AG08396 (cell line): ENCODE results near the gene SIPA1.
"Not testable (repeated sequence)": the region's sequence is repeated elsewhere in the genome, so short reads cannot be mapped to it uniquely, and the experiment has no call there.

Experiments
- DNase-seq: peaks from one replicate; pipeline ENCODE4 v3.0.0; 2012; ENCODE audit warnings: low spot score, mixed read lengths

SIPA1 gene

GRCh38 chr11:65645710-65646109 lies 7.8 kb downstream of the SIPA1 start:
- peak; percentile 52 for DNase-seq

- DNase-seq: no peak
Observed at GRCh38 chr11:65646288-65646957, 8.5 kb downstream of the SIPA1 start.

- DNase-seq: no peak
Observed at GRCh38 chr11:65646958-65647701, 9.2 kb downstream of the SIPA1 start.

GRCh38 chr11:65648997-65649493 lies 11.1 kb downstream of the SIPA1 start:
- no peak for DNase-seq

GRCh38 chr11:65649656-65650546 lies 12.0 kb downstream of the SIPA1 start:
- no peak for DNase-seq

- DNase-seq: no peak
Observed at GRCh38 chr11:65650547-65651338, 12.8 kb downstream of the SIPA1 start.

- no peak for DNase-seq
Observed at GRCh38 chr11:65651339-65651588, 13.4 kb downstream of the SIPA1 start.

GRCh38 chr11:65651589-65652510 lies 13.9 kb downstream of the SIPA1 start:
- DNase-seq: peak; percentile 75

GRCh38 chr11:65652511-65653228 lies 14.8 kb downstream of the SIPA1 start:
- peak; percentile 99 for DNase-seq

GRCh38 chr11:65653229-65654225 lies 15.6 kb downstream of the SIPA1 start:
- DNase-seq: peak; percentile 45

- no peak for DNase-seq
Observed at GRCh38 chr11:65654375-65655349, 16.8 kb downstream of the SIPA1 start.

GRCh38 chr11:65655570-65656332 lies 17.9 kb downstream of the SIPA1 start:
- DNase-seq: no peak

GRCh38 chr11:65657426-65657825 lies 19.5 kb downstream of the SIPA1 start:
- no peak for DNase-seq

GRCh38 chr11:65658174-65659021 lies 20.5 kb downstream of the SIPA1 start:
- no peak for DNase-seq

GRCh38 chr11:65660038-65660437 lies 22.1 kb downstream of the SIPA1 start:
- no peak for DNase-seq

- not testable (repeated sequence) for DNase-seq
Observed at GRCh38 chr11:65660908-65661307, 23.0 kb downstream of the SIPA1 start.
